Liver (tissue), 9 donors: ENCODE measurements around the gene MROH8. TPM values are rescaled to one million over a fixed set of nuclear protein-coding genes. Genes with fewer than 3 reads are reported as not detected.

Experiments used
- DNase-seq: peaks from one replicate; pipeline ENCODE4 v3.0.0-alpha.2; 2017; ENCODE audit warnings: low spot score
- H3K27ac ChIP-seq, 2 donors: one replicate each; pipeline ENCODE4 v1.7.0; 2013; ENCODE audit warnings: inconsistent platforms in 2 of 2, low read length in 2 of 2, control low read depth in 1 of 2, low read depth in 1 of 2, mild to moderate bottlenecking in 1 of 2
- H3K27me3 ChIP-seq, 4 donors: one replicate each; pipeline versions ENCODE4 v1.6.1 to v1.7.0; 2013; ENCODE audit warnings: low read length in 3 of 4, inconsistent platforms in 1 of 4, mild to moderate bottlenecking in 1 of 4, moderate library complexity in 1 of 4; ENCODE audit not compliant: control insufficient read depth in 4 of 4, insufficient read depth in 4 of 4
- H3K36me3 ChIP-seq, 4 donors: one replicate each; pipeline versions ENCODE4 v1.6.1 to v1.7.0; 2013; ENCODE audit warnings: low read length in 3 of 4, mild to moderate bottlenecking in 3 of 4, low read depth in 1 of 4, moderate library complexity in 1 of 4; ENCODE audit not compliant: control insufficient read depth in 4 of 4, insufficient read depth in 3 of 4
- H3K4me1 ChIP-seq, 4 donors: one replicate each; pipeline versions ENCODE4 v1.6.1 to v1.7.0; 2013; ENCODE audit warnings: low read length in 3 of 4, mild to moderate bottlenecking in 3 of 4, moderate library complexity in 1 of 4; ENCODE audit not compliant: control insufficient read depth in 4 of 4, insufficient read depth in 4 of 4
- H3K4me3 ChIP-seq, 3 donors: one replicate each; pipeline versions ENCODE4 v1.6.1 to v1.7.0; 2013; ENCODE audit warnings: low read length in 3 of 3, control low read depth in 1 of 3, low read depth in 1 of 3, mild to moderate bottlenecking in 1 of 3
- H3K9ac ChIP-seq, 2 donors: one replicate each; pipeline ENCODE4 v1.7.0; 2013; ENCODE audit warnings: low read length in 2 of 2, mild to moderate bottlenecking in 2 of 2, moderate library complexity in 2 of 2, control low read depth in 1 of 2, low read depth in 1 of 2
- H3K9me3 ChIP-seq, 4 donors: one replicate each; pipeline versions ENCODE4 v1.6.1 to v1.7.0; 2013; ENCODE audit warnings: low read length in 3 of 4; ENCODE audit not compliant: control insufficient read depth in 4 of 4
- ATF3 ChIP-seq: IDR thresholded peaks from 2 replicates; pipeline ENCODE4 v1.6.1; 2016; ENCODE audit warnings: antibody characterized with exemption
- EGR1 ChIP-seq, 2 donors: IDR thresholded peaks; 2 replicates each; pipeline ENCODE4 v1.6.1; 2016 to 2018; ENCODE audit warnings: antibody characterized with exemption in 2 of 2, low read depth in 2 of 2
- FOXA1 ChIP-seq: IDR thresholded peaks from 2 replicates; pipeline ENCODE4 v1.6.1; 2016; ENCODE audit warnings: antibody characterized with exemption
- GABPA ChIP-seq, 2 donors: IDR thresholded peaks in 1 of 2; conservative IDR thresholded peaks in 1 of 2; 2 replicates each; pipeline ENCODE4 v1.6.1; 2016; ENCODE audit warnings: antibody characterized with exemption in 2 of 2, mild to moderate bottlenecking in 1 of 2, moderate library complexity in 1 of 2
- HNF4A ChIP-seq, 2 donors: conservative IDR thresholded peaks; 2 replicates each; pipeline ENCODE4 v1.6.1; 2016; ENCODE audit warnings: antibody characterized with exemption in 2 of 2, mild to moderate bottlenecking in 2 of 2
- HNF4G ChIP-seq: IDR thresholded peaks from 2 replicates; pipeline ENCODE4 v1.6.1; 2016; ENCODE audit warnings: antibody characterized with exemption
- JUND ChIP-seq, 2 donors: IDR thresholded peaks; 2 replicates each; pipeline ENCODE4 v1.6.1; 2016; ENCODE audit warnings: antibody characterized with exemption in 2 of 2
- MAX ChIP-seq: IDR thresholded peaks from 2 replicates; pipeline ENCODE4 v1.6.1; 2016; ENCODE audit warnings: antibody characterized with exemption
- NR2F2 ChIP-seq: IDR thresholded peaks from 2 replicates; pipeline ENCODE4 v1.6.1; 2016; ENCODE audit warnings: antibody characterized with exemption
- RAD21 ChIP-seq, 2 donors: IDR thresholded peaks; 2 replicates each; pipeline ENCODE4 v1.6.1; 2016; ENCODE audit warnings: antibody characterized with exemption in 2 of 2, mild to moderate bottlenecking in 2 of 2
- REST ChIP-seq: IDR thresholded peaks from 2 replicates; pipeline ENCODE4 v1.6.1; 2016; ENCODE audit warnings: antibody characterized with exemption, mild to moderate bottlenecking
- RXRA ChIP-seq, 2 donors: IDR thresholded peaks; 2 replicates each; pipeline ENCODE4 v1.6.1; 2017 to 2018; ENCODE audit warnings: antibody characterized with exemption in 2 of 2, mild to moderate bottlenecking in 1 of 2
- SP1 ChIP-seq: IDR thresholded peaks from 2 replicates; pipeline ENCODE4 v1.6.1; 2018; ENCODE audit warnings: antibody characterized with exemption, mild to moderate bottlenecking
- TAF1 ChIP-seq: conservative IDR thresholded peaks from 2 replicates; pipeline ENCODE4 v1.6.1; 2016; ENCODE audit warnings: antibody characterized with exemption, mild to moderate bottlenecking
- YY1 ChIP-seq: IDR thresholded peaks from 2 replicates; pipeline ENCODE4 v1.6.1; 2016; ENCODE audit warnings: antibody characterized with exemption, mild to moderate bottlenecking
- ZBTB33 ChIP-seq: IDR thresholded peaks from 2 replicates; pipeline ENCODE4 v1.6.1; 2016; ENCODE audit warnings: antibody characterized with exemption
- WGBS: extraction: QIAGEN DNeasy Blood & Tissue Kit; methylation state at CpG from one replicate; pipeline ENCODE4 v1.1.7; 2013; 5-methylcytosine and 5-hydroxymethylcytosine counted together
- polyA plus RNA-seq, 2 donors: library from polyadenylated mRNA; stranded (reverse) in 1 of 2; unstranded in 1 of 2; fragments of 200-250 nt in 1 of 2; fragments of >200 nt in 1 of 2; fragmentation: Nextera tagmentation in 1 of 2; extraction: Ambion mirVana in 1 of 2; gene quantifications; one replicate each; pipeline versions ENCODE4 v1.2.1 to v1.2.3, GENCODE V29; 2013 to 2015
- total RNA-seq, 2 donors: library from RNA; depleted of rRNA; stranded (reverse); fragments of >200 nt; gene quantifications; one replicate each; pipeline ENCODE4 v1.2.3, GENCODE V29; 2014
- TF ChIP-seq, protein P1 (sequence below): fragments of 150-350 bp; IDR thresholded peaks from 2 replicates; pipeline ENCODE4 v1.5.1; 2017; ENCODE audit warnings: improper control_type of control experiment, low read depth, low read length; ENCODE audit not compliant: missing input control
- donor health status: healthy.
- donor health status: healthy.
- donor health status: healthy.
- donor health status: healthy.
- donor health status: healthy.

Gene MROH8
- total and polyA plus RNA-seq, 4 donors, result 1.3 to 5.1 (median 2.0) TPM

DNA sequence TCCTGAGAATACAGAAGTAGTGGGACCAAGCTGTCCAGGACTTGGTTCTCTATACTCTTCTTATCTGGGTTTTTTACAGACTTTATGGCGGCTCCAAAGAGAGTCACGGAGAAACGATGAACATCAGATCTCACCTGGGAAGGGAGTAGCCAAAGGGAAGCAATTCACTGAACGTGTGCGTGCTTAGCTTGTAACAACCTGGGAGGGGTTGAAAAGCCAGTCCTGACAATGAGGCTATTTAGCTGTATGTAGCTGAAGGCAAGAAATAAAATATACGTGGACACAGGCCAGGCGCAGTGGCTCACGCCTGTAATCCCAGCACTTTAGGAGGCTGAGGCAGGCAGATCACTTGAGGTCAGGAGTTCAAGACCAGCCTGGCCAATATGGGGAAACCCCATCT lies 65.3 kb downstream of the MROH8 start:
- Histone ChIP-seq H3K4me3 (no peak overlapping the region), H3K27ac (no peak overlapping the region), H3K4me1 (no peaks in the 10 kb centered on the region), H3K36me3 (peaks cover 0 to 3% (median 0%) of the 10 kb centered on the region in 4 donors), H3K9ac (no peak overlapping the region), H3K27me3 (no peaks in the 10 kb centered on the region), H3K9me3 (no peaks in the 10 kb centered on the region)
- DNase-seq, result no peak
- no peak for TF ChIP-seq EGR1 (IDR thresholded peaks at IDR 0.05; ENCODE audit: low read depth in 2 of 2)
- WGBS, result 92% methylated on average over 8 of the region's 8 CpGs

GRCh38 chr20:37111926-37112455 lies 67.4 kb downstream of the MROH8 start:
- H3K36me3 ChIP-seq, result peaks cover 0 to 3% (median 0%) of the 10 kb centered on the region in 4 donors
- H3K27ac ChIP-seq, result no peak overlapping the region
- H3K9ac ChIP-seq, result no peak overlapping the region
- TF ChIP-seq GABPA (IDR thresholded peaks at IDR 0.05 in 1 of 2, conservative IDR thresholded peaks at IDR 0.05 in 1 of 2) (no peak), RXRA (IDR thresholded peaks at IDR 0.05) (no peak), MAX (no peak), YY1 (no peak), FOXA1 (no peak), REST (no peak), SP1 (no peak), HNF4A (conservative IDR thresholded peaks at IDR 0.05) (no peak)
- TF ChIP-seq, protein P1, sequence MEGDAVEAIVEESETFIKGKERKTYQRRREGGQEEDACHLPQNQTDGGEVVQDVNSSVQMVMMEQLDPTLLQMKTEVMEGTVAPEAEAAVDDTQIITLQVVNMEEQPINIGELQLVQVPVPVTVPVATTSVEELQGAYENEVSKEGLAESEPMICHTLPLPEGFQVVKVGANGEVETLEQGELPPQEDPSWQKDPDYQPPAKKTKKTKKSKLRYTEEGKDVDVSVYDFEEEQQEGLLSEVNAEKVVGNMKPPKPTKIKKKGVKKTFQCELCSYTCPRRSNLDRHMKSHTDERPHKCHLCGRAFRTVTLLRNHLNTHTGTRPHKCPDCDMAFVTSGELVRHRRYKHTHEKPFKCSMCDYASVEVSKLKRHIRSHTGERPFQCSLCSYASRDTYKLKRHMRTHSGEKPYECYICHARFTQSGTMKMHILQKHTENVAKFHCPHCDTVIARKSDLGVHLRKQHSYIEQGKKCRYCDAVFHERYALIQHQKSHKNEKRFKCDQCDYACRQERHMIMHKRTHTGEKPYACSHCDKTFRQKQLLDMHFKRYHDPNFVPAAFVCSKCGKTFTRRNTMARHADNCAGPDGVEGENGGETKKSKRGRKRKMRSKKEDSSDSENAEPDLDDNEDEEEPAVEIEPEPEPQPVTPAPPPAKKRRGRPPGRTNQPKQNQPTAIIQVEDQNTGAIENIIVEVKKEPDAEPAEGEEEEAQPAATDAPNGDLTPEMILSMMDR, result no peak
- H3K9me3 ChIP-seq, result no peaks in the 10 kb centered on the region
- no peak overlapping the region for H3K4me3 ChIP-seq
- no peaks in the 10 kb centered on the region for H3K27me3 ChIP-seq
- DNase-seq, result no peak
- H3K4me1 ChIP-seq, result no peaks in the 10 kb centered on the region
- WGBS, result 92% methylated on average over 2 of the region's 2 CpGs

- no peaks in the 10 kb centered on the region for H3K9me3 ChIP-seq
- H3K27ac ChIP-seq, result no peak overlapping the region
- WGBS, result 94% methylated on average over 4 of the region's 4 CpGs
- no peaks in the 10 kb centered on the region for H3K4me1 ChIP-seq
- no peaks in the 10 kb centered on the region for H3K36me3 ChIP-seq
- DNase-seq, result no peak
- no peak overlapping the region for H3K9ac ChIP-seq
- no peaks in the 10 kb centered on the region for H3K27me3 ChIP-seq
- no peak overlapping the region for H3K4me3 ChIP-seq
- TF ChIP-seq GABPA (IDR thresholded peaks at IDR 0.05 in 1 of 2, conservative IDR thresholded peaks at IDR 0.05 in 1 of 2) (no peak), ATF3 (no peak), MAX (no peak), EGR1 (IDR thresholded peaks at IDR 0.05; ENCODE audit: low read depth in 2 of 2) (no peak), HNF4A (conservative IDR thresholded peaks at IDR 0.05) (no peak), JUND (IDR thresholded peaks at IDR 0.05) (no peak), YY1 (no peak), ZBTB33 (no peak), TAF1 (no peak), RAD21 (IDR thresholded peaks at IDR 0.05) (no peak), FOXA1 (no peak), HNF4G (no peak), RXRA (IDR thresholded peaks at IDR 0.05) (no peak), NR2F2 (no peak)
- TF ChIP-seq, protein P1, result no peak
Observed at GRCh38 chr20:37108676-37109075, 70.7 kb downstream of the MROH8 start.
